ENCODE data around the gene LDLRAD2.

The LDLRAD2 gene

GRCh38 chr1:21827141-21827679, 15.1 kb downstream of the LDLRAD2 start:
- TF ChIP-seq CTCF (IDR thresholded peaks at IDR 0.05; ENCODE audit: low read depth, low read length, missing control alignments) = no peak
- no peak for DNase-seq (ENCODE audit: extremely low read depth, low read depth)
- H3K4me3 ChIP-seq (replicated peaks; ENCODE audit: low read depth, low read length) = no peak overlapping the region

GRCh38 chr1:21828075-21828474, 16.0 kb downstream of the LDLRAD2 start:
- TF ChIP-seq CTCF (IDR thresholded peaks at IDR 0.05; ENCODE audit: low read depth, low read length, missing control alignments) = no peak
- H3K4me3 ChIP-seq (replicated peaks; ENCODE audit: low read depth, low read length) = no peak overlapping the region
- DNase-seq (ENCODE audit: extremely low read depth, low read depth) = no peak

- TF ChIP-seq CTCF (IDR thresholded peaks at IDR 0.05; ENCODE audit: low read depth, low read length, missing control alignments) = no peak
- no peak for DNase-seq (ENCODE audit: extremely low read depth, low read depth)
- no peak overlapping the region for H3K4me3 ChIP-seq (replicated peaks; ENCODE audit: low read depth, low read length)
These were observed 16.6 kb downstream of the LDLRAD2 start for GRCh38 chr1:21828506-21829210.

- DNase-seq (ENCODE audit: extremely low read depth, low read depth) = no peak
- no peak overlapping the region for H3K4me3 ChIP-seq (replicated peaks; ENCODE audit: low read depth, low read length)
- no peak for TF ChIP-seq CTCF (IDR thresholded peaks at IDR 0.05; ENCODE audit: low read depth, low read length, missing control alignments)
These were observed 17.2 kb downstream of the LDLRAD2 start for GRCh38 chr1:21829294-21829693.

GRCh38 chr1:21830792-21831453, 18.9 kb downstream of the LDLRAD2 start:
- no peak for TF ChIP-seq CTCF (IDR thresholded peaks at IDR 0.05; ENCODE audit: low read depth, low read length, missing control alignments)
- no peak overlapping the region for H3K4me3 ChIP-seq (replicated peaks; ENCODE audit: low read depth, low read length)
- no peak for DNase-seq (ENCODE audit: extremely low read depth, low read depth)

GRCh38 chr1:21831454-21831970, 19.4 kb downstream of the LDLRAD2 start:
- no peak for DNase-seq (ENCODE audit: extremely low read depth, low read depth)
- no peak overlapping the region for H3K4me3 ChIP-seq (replicated peaks; ENCODE audit: low read depth, low read length)
- no peak for TF ChIP-seq CTCF (IDR thresholded peaks at IDR 0.05; ENCODE audit: low read depth, low read length, missing control alignments)
